ENCODE data around the gene MSANTD1. TPM values are rescaled to one million over a fixed set of nuclear protein-coding genes. Genes with fewer than 3 reads are reported as not detected.

Gene MSANTD1
- total and polyA plus RNA-seq, 3 experiments from 2014 or later: 0.38 to 0.46 TPM; not detected in 1

DNA sequence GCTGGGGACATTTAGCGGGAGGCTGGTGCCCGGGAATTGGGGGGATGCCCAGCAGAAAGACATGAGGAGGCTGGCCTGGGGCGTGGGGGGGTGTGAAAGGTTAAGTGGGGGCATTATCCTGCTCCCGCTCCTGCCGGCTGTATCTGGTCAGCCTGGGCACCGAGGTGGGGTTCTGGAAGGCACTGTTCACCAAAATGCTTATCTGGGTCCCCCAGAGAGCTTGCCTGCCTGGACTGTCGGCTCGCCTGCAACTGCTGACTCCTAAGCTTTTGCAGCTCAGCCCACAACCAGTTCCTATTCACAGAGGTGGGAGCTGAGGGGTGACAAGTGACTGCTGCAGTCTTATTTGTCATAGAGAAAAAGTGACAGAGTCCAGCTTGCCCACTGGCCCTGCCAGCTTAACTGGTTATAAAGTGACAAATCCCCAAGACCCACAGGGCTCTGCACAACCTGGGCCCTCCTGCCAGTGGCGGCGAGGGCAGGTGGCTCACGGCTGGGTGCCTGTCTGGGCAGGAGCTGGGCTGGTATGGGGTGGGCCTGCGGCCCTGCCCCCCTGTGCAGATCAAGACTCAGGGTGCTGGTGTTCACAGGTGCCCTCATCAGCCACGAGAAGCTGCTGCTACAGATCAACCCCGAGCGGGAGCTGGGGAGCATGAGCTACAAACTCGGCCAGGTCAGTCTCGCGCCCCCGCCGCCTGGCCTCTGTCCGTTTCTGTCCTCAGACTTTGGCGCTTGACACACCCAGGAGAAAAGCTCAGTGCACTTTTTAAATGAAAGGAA is 23.7 kb upstream of the MSANTD1 start:
- H3K4me3 Mint-ChIP-seq: no peak overlapping the region
- H3K4me3 ChIP-seq (ENCODE audit: low read length): no peak overlapping the region
- H3K27me3 Mint-ChIP-seq: peaks cover 0 to 3% of the 10 kb centered on the region in 2 donors
- no peaks in the 10 kb centered on the region for H3K4me1 ChIP-seq (ENCODE audit: insufficient read depth, low read length)
- H3K4me1 Mint-ChIP-seq: peaks cover 4 to 9% (median 7%) of the 10 kb centered on the region in 3 donors
- H3K36me3 Mint-ChIP-seq: peaks cover 10 to 90% (median 36%) of the 10 kb centered on the region in 3 donors
- CTCF ChIA-PET: interaction anchor here (0.8 to 1.3 kb wide), 4 partner anchors 11 to 32 kb away, joined by 3 read pairs; no protein-coding TSS in a partner anchor
- H3K36me3 ChIP-seq (ENCODE audit: insufficient read depth, low read length): peaks cover 56% of the 10 kb centered on the region
- DNase-seq: peak in 1 of 5 donors; percentile 30
- H3K27ac ChIP-seq (ENCODE audit: low read depth, low read length): no peak overlapping the region
- no peaks in the 10 kb centered on the region for H3K27me3 ChIP-seq (ENCODE audit: insufficient read depth, low read length, poor library complexity, severe bottlenecking)
- H3K9me3 Mint-ChIP-seq: no peaks in the 10 kb centered on the region
- POLR2A ChIA-PET: interaction anchor here (0.6 kb wide), 1 partner anchor 23 kb away, joined by 3 read pairs; no protein-coding TSS in a partner anchor
- no peaks in the 10 kb centered on the region for H3K9me3 ChIP-seq (ENCODE audit: low read length)
- H3K27ac Mint-ChIP-seq: peak overlapping the region in 1 of 8 donors; percentile 50

DNA sequence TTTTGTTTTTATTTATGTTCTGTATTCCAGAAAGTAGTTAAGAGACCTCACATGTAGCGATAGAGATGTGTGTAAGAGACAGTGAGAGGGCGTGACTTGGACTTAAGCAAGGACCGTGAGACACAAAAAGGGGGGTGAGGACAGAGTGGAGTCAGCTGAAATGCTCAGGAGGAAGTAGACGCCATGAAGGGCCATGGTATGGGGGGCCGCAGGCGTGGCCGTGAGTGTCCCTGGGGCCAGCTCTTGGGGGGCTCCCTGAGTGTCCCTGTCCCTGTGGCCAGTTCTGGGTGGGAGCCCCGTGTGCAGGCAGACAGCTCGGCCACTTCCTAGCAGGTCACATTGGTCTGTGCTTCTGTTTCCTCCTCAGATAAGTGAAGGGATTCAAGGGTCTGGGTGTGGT is 23.0 kb upstream of the MSANTD1 start:
- peaks cover 4 to 6% (median 6%) of the 10 kb centered on the region in 3 donors for H3K4me1 Mint-ChIP-seq
- Histone ChIP-seq H3K27ac (ENCODE audit: low read depth, low read length) (no peak overlapping the region), H3K36me3 (ENCODE audit: insufficient read depth, low read length) (peaks cover 58% of the 10 kb centered on the region), H3K27me3 (ENCODE audit: insufficient read depth, low read length, poor library complexity, severe bottlenecking) (no peaks in the 10 kb centered on the region), H3K9me3 (ENCODE audit: low read length) (no peaks in the 10 kb centered on the region), H3K4me1 (ENCODE audit: insufficient read depth, low read length) (no peaks in the 10 kb centered on the region), H3K4me3 (ENCODE audit: low read length) (no peak overlapping the region)
- POLR2A ChIA-PET: interaction anchor here (0.6 kb wide), 1 partner anchor 24 kb away, joined by 3 read pairs; no protein-coding TSS in a partner anchor
- CTCF ChIA-PET: interaction anchor here (1.0 kb wide), 1 partner anchor 12 kb away, joined by 3 read pairs; no protein-coding TSS in a partner anchor
- H3K9me3 Mint-ChIP-seq: no peaks in the 10 kb centered on the region
- no peak overlapping the region for H3K4me3 Mint-ChIP-seq
- H3K27ac Mint-ChIP-seq: peak overlapping the region in 1 of 8 donors; percentile 9
- peaks cover 0 to 3% of the 10 kb centered on the region in 2 donors for H3K27me3 Mint-ChIP-seq
- DNase-seq: peak in 1 of 5 donors; percentile 29
- H3K36me3 Mint-ChIP-seq: peaks cover 10 to 90% (median 35%) of the 10 kb centered on the region in 3 donors

DNA sequence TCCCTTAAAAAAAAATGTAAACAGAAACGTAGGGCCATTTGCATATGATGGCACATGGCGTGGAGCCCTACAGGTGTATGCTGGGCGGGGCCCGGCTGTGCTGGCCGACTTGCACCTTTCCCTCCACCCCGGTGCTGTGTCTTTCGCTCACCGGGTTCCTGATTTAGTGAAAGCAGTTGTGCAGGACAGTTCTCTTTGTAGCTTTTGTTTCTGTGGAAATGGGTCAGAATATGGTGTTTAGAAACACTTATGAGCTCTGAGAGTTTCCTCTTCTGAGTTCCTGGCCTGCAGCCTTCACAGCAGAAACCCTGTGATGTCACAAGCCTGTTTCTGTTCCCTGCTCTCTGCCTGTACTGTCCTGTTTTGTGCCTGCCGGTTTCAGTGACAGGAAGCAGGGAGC is 22.5 kb upstream of the MSANTD1 start:
- H3K27me3 Mint-ChIP-seq: peaks cover 0 to 3% of the 10 kb centered on the region in 2 donors
- no peak overlapping the region for H3K27ac ChIP-seq (ENCODE audit: low read depth, low read length)
- no peaks in the 10 kb centered on the region for H3K9me3 Mint-ChIP-seq
- no peaks in the 10 kb centered on the region for H3K9me3 ChIP-seq (ENCODE audit: low read length)
- POLR2A ChIA-PET: no interaction called here
- DNase-seq: peak in 1 of 5 donors; percentile 10
- H3K4me1 Mint-ChIP-seq: peaks cover 0 to 1% (median under 1%) of the 10 kb centered on the region in 3 donors
- no peak overlapping the region for H3K4me3 Mint-ChIP-seq
- H3K27ac Mint-ChIP-seq: peak overlapping the region in 3 of 8 donors; percentile 9 to 81 (median 60)
- no peaks in the 10 kb centered on the region for H3K4me1 ChIP-seq (ENCODE audit: insufficient read depth, low read length)
- no peak overlapping the region for H3K4me3 ChIP-seq (ENCODE audit: low read length)
- CTCF ChIA-PET: interaction anchor here (1.0 kb wide), 1 partner anchor 12 kb away, joined by 3 read pairs; no protein-coding TSS in a partner anchor
- H3K36me3 Mint-ChIP-seq: peaks cover 11 to 90% (median 32%) of the 10 kb centered on the region in 3 donors
- peaks cover 58% of the 10 kb centered on the region for H3K36me3 ChIP-seq (ENCODE audit: insufficient read depth, low read length)
- no peaks in the 10 kb centered on the region for H3K27me3 ChIP-seq (ENCODE audit: insufficient read depth, low read length, poor library complexity, severe bottlenecking)

DNA sequence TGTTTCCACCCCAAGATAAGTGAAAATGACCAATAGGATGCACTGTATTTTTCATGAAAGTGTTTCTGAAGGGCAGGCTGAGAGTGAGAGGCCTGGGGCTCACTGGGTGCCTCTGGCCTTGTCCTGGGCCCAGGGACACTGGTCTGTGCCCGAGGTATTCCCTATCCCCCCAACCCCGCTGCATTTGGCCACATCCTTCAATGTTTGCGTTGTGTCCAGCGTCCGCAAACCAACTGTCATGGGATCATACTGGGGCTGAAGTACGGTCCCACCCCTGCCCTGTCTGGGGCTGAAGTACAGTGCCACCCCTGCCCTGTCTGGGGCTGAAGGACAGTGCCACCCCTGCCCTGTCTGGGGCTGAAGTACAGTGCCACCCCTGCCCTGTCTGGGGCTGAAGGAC is 22.0 kb upstream of the MSANTD1 start:
- peaks cover 58% of the 10 kb centered on the region for H3K36me3 ChIP-seq (ENCODE audit: insufficient read depth, low read length)
- peaks cover 0 to 3% of the 10 kb centered on the region in 2 donors for H3K27me3 Mint-ChIP-seq
- no peak overlapping the region for H3K4me3 Mint-ChIP-seq
- ChIA-PET POLR2A (no interaction called here), CTCF (no interaction called here)
- peak overlapping the region in 2 of 8 donors; percentile 60 to 81 for H3K27ac Mint-ChIP-seq
- no peaks in the 10 kb centered on the region for H3K4me1 ChIP-seq (ENCODE audit: insufficient read depth, low read length)
- H3K9me3 ChIP-seq (ENCODE audit: low read length): no peaks in the 10 kb centered on the region
- no peaks in the 10 kb centered on the region for H3K9me3 Mint-ChIP-seq
- no peaks in the 10 kb centered on the region for H3K4me1 Mint-ChIP-seq
- H3K36me3 Mint-ChIP-seq: peaks cover 15 to 90% (median 31%) of the 10 kb centered on the region in 3 donors
- no peak overlapping the region for H3K4me3 ChIP-seq (ENCODE audit: low read length)
- DNase-seq: peak in 1 of 5 donors; percentile 33
- no peaks in the 10 kb centered on the region for H3K27me3 ChIP-seq (ENCODE audit: insufficient read depth, low read length, poor library complexity, severe bottlenecking)
- no peak overlapping the region for H3K27ac ChIP-seq (ENCODE audit: low read depth, low read length)

- no peak overlapping the region for H3K4me3 Mint-ChIP-seq
- H3K4me1 Mint-ChIP-seq: no peaks in the 10 kb centered on the region
- peak in 1 of 5 donors; percentile 21 for DNase-seq
- H3K27me3 ChIP-seq (ENCODE audit: insufficient read depth, low read length, poor library complexity, severe bottlenecking): no peaks in the 10 kb centered on the region
- no peak overlapping the region for H3K27ac Mint-ChIP-seq
- no peak overlapping the region for H3K4me3 ChIP-seq (ENCODE audit: low read length)
- peaks cover 0 to 3% of the 10 kb centered on the region in 2 donors for H3K27me3 Mint-ChIP-seq
- peaks cover 15 to 90% (median 26%) of the 10 kb centered on the region in 3 donors for H3K36me3 Mint-ChIP-seq
- peaks cover 58% of the 10 kb centered on the region for H3K36me3 ChIP-seq (ENCODE audit: insufficient read depth, low read length)
- ChIA-PET POLR2A (no interaction called here), CTCF (no interaction called here)
- H3K4me1 ChIP-seq (ENCODE audit: insufficient read depth, low read length): no peaks in the 10 kb centered on the region
- H3K9me3 Mint-ChIP-seq: no peaks in the 10 kb centered on the region
- no peaks in the 10 kb centered on the region for H3K9me3 ChIP-seq (ENCODE audit: low read length)
- H3K27ac ChIP-seq (ENCODE audit: low read depth, low read length): no peak overlapping the region
These were observed 20.9 kb upstream of the MSANTD1 start for GRCh38 chr4:3227878-3228675.

GRCh38 chr4:3228881-3229280 is 20.1 kb upstream of the MSANTD1 start:
- H3K9me3 ChIP-seq (ENCODE audit: low read length): no peaks in the 10 kb centered on the region
- ChIA-PET POLR2A (no interaction called here), CTCF (no interaction called here)
- H3K4me3 ChIP-seq (ENCODE audit: low read length): no peak overlapping the region
- no peaks in the 10 kb centered on the region for H3K27me3 ChIP-seq (ENCODE audit: insufficient read depth, low read length, poor library complexity, severe bottlenecking)
- Mint-ChIP-seq H3K4me1 (no peaks in the 10 kb centered on the region), H3K27ac (peak overlapping the region in 3 of 8 donors; percentile 37 to 78 (median 74)), H3K27me3 (peaks cover 0 to 3% of the 10 kb centered on the region in 2 donors), H3K9me3 (no peaks in the 10 kb centered on the region), H3K4me3 (no peak overlapping the region), H3K36me3 (peaks cover 15 to 90% (median 29%) of the 10 kb centered on the region in 3 donors)
- H3K36me3 ChIP-seq (ENCODE audit: insufficient read depth, low read length): peaks cover 50% of the 10 kb centered on the region
- DNase-seq: peak in 1 of 5 donors; percentile 21
- H3K27ac ChIP-seq (ENCODE audit: low read depth, low read length): no peak overlapping the region
- H3K4me1 ChIP-seq (ENCODE audit: insufficient read depth, low read length): no peaks in the 10 kb centered on the region

DNA sequence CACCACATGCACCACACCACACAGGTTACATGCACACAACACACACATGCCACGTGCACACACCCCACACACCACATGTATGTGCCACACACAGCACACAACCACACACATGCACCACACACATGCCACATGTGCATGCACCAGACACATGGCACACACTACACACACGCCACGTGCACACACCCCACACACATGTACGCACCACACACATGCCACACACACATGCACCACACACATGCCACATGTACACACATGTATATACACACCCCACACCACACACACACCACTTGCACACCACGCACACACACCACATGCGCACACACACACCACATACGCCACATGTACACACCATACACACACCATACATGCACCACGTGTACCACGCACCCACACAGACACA is 19.6 kb upstream of the MSANTD1 start:
- Histone ChIP-seq H3K4me1 (ENCODE audit: insufficient read depth, low read length) (no peaks in the 10 kb centered on the region), H3K27ac (ENCODE audit: low read depth, low read length) (no peak overlapping the region), H3K27me3 (ENCODE audit: insufficient read depth, low read length, poor library complexity, severe bottlenecking) (no peaks in the 10 kb centered on the region), H3K9me3 (ENCODE audit: low read length) (no peaks in the 10 kb centered on the region), H3K4me3 (ENCODE audit: low read length) (no peak overlapping the region), H3K36me3 (ENCODE audit: insufficient read depth, low read length) (peaks cover 46% of the 10 kb centered on the region)
- ChIA-PET CTCF (no interaction called here), POLR2A (no interaction called here)
- peaks cover 0 to 3% of the 10 kb centered on the region in 2 donors for H3K27me3 Mint-ChIP-seq
- H3K9me3 Mint-ChIP-seq: no peaks in the 10 kb centered on the region
- H3K4me3 Mint-ChIP-seq: no peak overlapping the region
- H3K27ac Mint-ChIP-seq: peak overlapping the region in 4 of 8 donors; percentile 37 to 78 (median 52)
- DNase-seq: no peak
- H3K36me3 Mint-ChIP-seq: peaks cover 15 to 90% (median 28%) of the 10 kb centered on the region in 3 donors
- no peaks in the 10 kb centered on the region for H3K4me1 Mint-ChIP-seq

Measured in CD8-positive, alpha-beta memory T cell (primary cell).